CD4-positive, alpha-beta T cell treated with Interleukin-15 for 1 hour (primary cell): ENCODE measurements around the gene SSMEM1.
"Not testable (repeated sequence)": the region's sequence is repeated elsewhere in the genome, so short reads cannot be mapped to it uniquely, and the experiment has no call there.

Experiments used
- DNase-seq: peaks from one replicate; pipeline ENCODE4 v3.0.0-alpha.2; 2020

SSMEM1 gene, protein sequence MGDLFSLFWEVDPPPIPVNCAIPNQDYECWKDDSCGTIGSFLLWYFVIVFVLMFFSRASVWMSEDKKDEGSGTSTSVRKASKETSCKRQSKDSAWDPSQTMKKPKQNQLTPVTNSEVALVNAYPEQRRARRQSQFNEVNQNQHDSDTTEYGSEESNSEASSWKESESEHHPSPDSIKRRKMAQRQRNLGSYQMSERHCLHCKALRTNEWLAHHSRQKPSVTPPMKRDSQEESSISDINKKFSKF

DNA sequence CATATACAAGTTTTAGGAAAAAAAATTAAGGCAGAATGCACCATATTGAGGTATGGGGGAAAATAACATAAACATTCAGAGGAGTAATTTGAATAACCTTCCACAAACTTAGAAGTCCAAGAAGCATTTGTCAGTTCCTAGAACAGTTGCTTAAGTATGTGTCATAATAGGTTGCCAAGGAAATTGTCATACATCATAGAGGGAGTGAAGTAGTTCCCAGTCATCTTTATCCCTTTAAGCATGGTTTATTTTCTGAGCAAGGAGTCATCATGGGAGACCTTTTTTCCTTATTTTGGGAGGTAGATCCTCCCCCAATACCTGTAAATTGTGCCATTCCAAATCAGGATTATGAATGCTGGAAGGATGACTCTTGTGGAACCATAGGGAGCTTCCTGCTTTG, at the start of gene SSMEM1:
TSS of gene SSMEM1 (plus strand) at position 219 of the 400 bp plus-strand sequence. CDS start at position 270, 51 bp downstream.
- DNase-seq: no peak

DNA sequence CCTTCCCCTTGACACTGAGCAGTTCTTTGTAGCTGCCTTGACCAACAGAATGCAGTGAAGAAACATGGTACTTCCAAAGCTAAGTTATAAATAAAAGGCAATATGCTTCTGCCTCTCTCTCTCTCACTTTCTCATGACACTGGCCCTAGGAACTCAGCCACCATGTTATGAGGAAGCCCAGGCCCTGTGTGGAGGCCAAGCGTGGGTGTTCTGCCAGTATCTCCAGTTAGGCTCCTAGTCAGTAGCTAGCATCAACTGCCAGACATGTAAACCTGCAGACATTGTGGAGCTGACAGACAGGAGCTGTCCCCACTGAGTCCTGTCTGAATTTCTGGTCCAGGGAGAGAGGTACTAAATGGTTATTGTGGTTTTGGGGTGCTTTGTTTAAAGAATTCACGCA, 47.6 kb upstream of the SSMEM1 start:
- DNase-seq: no peak

DNA sequence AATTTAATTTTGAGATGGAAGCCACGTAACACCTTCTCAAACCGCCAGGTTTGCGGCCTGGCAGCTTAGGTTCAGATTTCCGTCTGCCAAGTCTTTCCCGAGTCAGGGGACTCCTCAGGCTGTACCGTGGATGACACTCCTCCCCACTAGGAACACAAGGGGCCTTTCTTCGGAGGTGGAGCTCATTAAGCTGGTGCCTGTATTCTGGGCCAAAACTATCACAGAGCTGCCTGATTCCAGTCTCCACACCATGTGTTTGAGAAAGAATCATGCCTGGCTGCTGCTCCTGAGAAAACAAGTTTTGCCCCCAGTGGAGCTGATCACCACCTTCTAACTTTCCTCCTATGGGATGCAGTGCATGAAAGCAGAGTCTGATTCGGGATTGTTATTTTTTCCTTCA, 47.2 kb upstream of the SSMEM1 start:
- DNase-seq: no peak

DNA sequence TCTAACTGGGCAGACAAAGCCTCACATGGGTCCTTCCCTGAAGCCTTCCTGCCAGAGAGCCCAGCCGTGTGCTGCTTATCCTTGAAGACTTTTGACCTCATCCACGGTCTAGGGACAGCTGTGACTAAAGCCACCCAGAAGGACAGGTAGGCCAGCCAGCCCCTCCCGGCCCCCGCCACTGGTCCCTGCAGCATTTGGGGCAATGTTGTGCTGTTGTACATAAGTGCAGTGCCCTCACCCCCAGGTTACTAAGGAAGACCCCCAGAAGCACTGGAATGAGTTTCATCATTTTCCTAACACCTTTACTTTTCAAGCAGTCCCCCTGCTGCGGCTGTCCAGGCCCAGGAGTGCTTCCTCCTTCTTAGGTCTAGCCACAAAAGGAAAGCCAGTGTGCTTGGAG, 45.5 kb upstream of the SSMEM1 start:
- no peak for DNase-seq

DNA sequence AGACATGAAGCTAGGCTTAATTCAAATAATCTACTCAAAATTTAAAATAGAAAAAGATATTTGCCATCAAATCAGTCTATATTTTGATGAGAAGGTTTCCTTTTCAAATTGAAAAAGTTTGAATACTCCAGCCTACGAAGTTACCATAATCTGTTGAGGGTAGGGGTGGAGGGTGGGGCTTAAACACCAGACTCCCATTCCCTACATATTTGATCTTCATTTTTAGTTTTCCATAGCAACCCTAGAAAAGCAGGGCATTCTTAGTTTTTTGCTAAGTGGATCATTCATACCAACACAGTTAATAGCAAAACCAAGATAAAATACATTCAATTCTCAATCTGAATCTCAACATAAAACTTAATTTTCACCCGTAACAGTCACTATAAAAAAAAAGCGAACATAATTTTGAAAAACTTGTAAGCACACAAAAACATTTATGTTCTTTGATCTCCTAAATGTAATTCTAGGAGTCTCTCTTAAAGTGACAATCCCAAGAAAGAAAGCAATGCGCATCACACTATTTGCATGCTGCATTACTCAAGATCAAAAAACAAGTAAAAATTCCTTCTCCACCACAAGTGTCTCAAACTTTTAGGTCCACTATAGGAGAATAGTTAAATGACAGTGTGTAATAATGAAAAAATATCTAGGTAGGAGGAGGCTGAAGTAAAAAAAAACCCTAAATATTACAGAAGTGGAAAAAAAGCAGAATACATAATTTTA, 33.3 kb upstream of the SSMEM1 start:
- no peak for DNase-seq

DNA sequence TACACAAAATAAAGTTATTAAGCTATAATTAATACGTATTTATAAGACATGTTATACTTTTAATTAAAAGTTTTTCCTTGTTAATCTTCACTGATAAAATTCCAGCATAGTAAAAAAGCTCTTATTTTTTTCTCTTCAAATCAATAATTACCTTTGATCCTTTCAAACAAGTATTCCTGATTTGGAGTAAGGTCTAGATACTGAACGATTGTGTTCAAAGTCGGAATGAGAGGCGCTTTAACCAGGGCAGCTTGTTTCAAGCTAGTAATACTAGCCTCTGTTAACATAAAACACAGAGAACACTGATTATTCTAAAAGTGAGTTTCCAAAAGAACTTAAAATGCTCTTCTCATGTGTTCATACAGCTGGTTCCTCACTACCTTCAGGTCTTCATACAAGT, 29.4 kb upstream of the SSMEM1 start:
- no peak for DNase-seq

DNA sequence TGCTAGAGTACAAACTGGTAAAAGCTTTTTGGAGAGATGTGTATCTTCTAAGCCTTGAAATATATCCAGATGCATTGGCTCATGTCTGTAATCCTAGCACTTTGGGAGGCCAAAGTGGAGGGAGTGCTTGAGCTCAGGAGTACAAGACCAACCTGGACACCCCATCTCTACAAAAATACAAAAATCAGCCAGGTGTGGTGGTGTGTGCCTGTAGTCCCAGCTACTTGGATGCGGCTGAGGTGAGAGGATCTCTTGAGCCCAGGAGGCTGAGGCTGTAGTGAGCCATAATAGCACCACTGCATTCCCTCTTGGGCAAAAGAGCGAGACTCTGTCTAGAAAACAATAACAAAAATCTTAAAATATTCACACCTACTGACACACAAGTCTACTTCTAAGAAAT, 28.0 kb upstream of the SSMEM1 start:
- DNase-seq: no peak

DNA sequence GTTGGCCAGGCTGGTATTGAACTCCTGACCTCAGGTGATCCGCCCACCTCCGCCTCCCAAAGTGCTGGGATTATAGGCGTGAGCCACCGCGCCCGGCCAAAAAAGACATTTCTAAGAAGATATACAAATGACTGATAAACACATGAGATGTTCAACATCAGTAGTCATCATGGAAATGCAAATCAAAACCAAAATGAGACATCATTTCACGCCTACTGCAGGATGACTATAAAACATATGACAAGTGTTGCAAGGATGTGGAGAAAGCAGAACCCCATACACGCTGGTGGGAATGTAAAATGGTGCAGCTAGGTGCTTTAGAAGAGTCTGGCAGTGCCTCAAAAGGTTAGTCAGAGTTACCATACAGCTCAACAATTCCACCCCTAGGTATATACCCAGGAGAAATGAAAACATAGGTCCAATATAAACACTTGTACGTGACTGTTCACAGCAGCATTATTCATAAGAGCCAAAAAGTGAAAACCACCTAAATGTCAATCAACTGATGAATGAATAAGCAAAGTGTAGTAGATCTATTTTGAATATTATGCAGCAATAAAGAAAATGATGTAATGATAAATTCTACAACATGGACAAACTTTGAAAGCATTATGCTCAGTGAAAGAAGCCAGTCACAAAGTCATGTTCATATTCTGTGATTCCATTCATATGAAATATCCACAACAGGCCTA, 26.9 kb upstream of the SSMEM1 start:
- no peak for DNase-seq

DNA sequence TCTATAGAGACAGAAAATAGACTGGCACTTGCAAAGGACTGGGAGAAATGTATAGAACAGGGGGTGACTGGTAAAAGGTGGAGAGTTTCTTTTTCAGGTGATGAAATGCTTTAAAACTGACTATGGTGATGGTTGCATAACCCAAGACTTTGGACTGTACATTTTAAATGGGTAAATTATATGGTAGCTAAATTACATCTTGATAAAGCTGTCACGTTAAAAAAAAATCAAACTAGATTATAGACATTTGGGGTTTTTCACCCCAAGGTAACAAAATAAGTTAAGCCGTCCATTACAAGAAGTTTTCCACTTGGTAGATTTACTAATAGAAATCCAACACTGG, 26.4 kb upstream of the SSMEM1 start:
- no peak for DNase-seq

DNA sequence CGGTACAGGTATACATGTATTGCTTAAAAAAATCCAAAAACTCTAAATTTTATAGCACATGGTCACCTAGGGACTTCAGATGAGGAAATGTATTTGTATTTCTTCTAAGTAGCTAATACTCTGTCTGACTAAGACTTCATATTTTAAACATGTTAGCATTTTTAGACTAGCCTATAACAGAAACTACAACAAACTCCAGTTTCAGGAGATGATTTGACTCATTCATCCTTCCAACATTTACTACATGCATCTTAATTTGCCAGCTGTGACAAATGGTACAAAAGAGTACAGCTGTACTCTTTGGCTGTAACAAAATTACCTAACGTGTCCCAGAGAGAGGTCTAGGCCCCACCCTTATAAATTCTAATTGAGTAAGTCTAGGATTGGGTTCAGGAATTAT, 24.7 kb upstream of the SSMEM1 start:
- DNase-seq: no peak

DNA sequence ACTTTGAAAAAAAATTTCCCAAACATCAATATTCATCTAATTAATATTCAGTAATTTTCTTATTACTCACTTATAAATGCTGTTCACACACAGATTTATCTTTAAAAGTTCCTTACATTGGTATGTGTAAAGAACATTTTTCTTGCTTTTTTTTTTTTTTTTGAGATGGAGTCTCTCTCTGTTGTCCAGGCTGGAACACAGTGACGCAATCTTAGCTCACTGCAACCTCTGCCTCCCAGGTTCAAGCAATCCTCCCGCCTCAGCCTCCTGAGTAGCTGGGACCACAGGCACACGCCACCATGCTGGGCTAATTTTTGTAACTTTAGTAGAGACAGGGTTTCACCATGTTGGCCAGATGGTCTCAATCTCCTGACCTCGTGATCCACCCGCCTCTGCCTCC, 23.3 kb upstream of the SSMEM1 start:
- not testable (repeated sequence) for DNase-seq

DNA sequence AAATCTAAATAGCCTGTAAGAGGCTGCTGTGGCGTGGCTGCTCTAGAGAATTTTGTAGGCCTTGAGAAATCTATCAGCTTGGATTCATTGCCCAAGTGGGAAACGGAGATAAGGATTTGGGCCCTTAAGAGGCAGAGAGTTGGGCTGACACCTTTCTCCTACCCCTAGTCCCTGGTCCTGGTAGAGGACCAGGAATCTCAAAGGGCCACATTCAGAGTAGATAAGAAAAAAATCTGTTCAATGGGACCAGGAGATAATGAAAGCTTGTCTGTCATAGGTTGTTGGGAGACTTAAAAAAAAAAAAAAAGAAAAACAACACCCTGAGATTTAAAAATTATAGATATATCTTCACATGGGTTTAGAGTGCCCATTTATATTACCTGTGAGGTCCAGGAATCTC, 20.3 kb upstream of the SSMEM1 start:
- DNase-seq: no peak

DNA sequence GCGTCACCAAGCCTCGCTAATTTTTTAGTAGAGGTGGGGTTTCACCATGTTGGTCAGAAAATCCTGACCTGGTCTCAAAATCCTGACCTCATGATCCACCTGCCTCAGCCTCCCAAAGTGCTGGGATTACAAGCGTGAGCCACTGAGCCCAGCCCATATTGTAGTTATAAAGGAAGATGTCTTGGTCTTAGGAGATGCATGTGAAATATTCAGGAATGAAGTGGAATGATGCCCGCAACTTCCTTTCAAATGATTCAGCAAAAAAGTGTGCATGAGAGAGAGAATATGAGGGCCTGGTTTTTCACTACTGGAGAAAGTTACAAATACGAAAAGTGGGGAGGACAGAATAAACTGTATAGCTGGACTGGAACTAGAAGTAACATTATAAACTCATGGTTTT, 18.3 kb upstream of the SSMEM1 start:
- DNase-seq: no peak

DNA sequence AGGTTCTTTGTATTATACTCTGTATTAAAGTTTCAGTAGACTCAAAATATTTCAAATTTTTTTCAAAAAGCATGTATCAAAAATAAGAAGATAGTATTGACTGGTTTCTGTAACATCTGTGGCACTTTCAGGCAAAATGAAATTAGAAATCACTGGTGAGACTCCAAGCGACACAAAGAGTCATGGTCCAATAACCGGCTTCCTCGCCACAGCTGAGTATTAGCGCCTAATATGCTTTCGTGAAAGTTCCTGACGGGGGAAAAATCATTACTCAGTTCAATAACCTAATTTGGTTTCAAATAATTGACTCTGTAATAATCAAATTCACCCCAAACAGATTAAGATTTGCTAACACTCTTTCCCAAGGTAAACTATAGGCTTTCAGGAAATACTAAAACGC, 15.9 kb upstream of the SSMEM1 start:
- DNase-seq: no peak

DNA sequence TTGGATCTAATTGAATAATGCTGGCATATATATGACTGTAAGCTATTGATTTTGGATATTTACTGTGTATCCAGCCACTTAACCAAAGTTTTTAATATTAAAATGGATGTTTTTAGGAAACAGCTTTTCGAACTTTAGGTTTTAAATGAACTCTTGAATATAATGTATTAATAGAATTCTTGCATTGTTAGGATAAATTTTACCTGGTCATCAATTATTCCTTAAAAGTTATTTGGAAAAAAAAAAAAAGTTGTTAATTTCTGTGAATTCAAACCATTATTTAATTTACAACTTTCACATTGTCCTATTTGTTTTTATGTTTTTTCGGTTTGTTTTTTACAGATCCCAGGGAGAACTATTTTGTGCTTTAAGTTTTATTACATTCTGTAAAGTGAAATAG, 12.3 kb upstream of the SSMEM1 start:
- no peak for DNase-seq

DNA sequence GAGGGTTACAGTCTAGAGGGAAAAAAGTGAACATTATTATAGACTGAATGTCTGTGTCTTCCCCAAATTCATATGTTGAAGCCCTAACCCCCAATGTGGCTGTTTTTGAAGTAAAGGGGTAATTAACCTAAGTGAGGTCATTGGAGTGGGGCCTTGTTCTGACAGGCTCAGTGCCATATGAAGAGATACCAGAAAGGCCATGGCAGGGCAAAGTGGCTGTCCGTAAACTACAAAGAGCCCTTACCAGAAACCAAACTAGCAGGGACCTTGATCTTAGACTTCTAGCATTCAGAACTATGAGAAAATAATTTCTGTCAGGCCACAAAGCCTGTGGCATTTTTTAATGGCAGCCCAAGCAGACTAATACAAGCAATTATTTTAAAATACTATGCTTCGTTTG, 11.2 kb upstream of the SSMEM1 start:
- DNase-seq: no peak

DNA sequence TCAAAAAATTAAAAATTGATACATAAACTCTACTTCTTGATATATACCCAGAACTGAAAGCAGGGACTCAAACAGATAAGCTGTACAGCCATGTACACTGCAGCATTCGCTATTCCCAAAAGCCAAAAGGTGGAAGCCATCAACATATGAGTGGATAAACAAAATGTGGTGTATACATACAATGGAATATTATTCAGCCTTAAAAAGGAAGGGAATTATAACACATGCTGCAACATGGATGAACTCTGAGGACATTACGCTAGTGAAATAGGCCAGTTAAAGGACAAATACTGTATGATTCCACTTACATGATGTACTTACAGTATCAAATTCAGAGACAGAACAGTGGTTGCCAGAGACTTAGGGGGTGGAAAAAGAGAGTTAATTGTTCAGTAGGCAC, 10.6 kb upstream of the SSMEM1 start:
- DNase-seq: no peak

DNA sequence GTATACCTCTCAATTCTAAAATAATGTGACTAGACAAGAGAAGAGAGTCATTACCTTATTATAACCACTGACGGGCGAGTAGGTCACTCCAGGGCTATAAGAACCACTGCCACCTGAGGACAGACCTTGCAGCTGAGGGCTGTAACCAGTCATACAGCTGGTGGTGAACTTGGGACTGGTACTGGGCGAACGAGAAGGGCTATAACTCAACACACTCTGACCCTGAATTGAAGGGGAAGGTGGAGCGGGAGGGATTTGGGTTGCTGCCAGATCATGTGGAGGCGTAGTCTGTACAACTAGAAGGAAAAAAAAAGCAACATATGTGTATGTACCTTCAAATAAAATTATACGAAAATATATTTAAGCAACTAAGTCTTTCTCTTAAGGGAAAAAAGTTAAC, 5.9 kb upstream of the SSMEM1 start:
- DNase-seq: no peak

DNA sequence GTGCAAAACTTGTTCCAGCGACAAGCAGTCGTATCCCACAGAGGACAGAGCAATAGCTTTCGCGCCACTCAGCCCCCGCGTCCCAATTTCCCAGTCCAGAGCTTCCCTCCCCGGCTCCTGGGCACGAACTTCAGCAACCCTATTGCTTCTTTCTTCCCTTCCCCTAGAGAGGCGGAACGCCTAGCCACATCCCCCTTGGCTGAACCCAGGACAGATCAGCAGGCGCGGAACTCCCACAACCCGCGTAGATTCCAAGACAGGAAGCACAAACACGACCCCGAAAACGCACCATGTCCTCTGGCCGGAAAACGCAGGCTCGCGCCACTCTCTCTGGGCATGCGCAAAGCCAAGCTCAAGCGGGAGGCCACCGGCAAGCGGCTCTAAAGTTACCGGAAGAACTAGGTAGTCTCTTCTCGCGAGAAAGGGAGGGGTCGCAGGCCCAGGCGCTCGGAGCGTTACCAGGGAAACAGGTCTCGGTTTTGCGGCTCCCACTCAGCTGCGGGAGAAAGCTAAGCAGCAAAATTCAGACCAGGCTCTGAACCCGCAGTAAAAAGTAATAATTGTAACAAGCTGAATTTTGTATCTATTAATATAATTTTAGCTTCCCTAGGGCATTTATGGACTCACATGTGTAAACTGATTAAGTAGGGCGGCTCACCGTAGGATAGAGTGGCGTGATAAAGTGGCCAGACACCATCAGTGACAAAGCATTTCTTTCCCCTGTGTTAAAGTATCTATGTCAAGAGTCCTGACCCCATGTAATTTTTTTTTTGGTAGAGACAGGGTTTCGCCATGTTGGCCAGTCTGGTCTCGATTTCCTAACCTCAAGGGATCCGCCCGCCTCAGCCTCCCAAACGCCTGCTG, 2.3 kb upstream of the SSMEM1 start, which contains the start of gene TMEM209:
TSS of gene TMEM209 (minus strand) at position 323 of the 864 bp plus-strand sequence. CDS start at position 292, 31 bp downstream.
- peak; percentile 96 for DNase-seq

DNA sequence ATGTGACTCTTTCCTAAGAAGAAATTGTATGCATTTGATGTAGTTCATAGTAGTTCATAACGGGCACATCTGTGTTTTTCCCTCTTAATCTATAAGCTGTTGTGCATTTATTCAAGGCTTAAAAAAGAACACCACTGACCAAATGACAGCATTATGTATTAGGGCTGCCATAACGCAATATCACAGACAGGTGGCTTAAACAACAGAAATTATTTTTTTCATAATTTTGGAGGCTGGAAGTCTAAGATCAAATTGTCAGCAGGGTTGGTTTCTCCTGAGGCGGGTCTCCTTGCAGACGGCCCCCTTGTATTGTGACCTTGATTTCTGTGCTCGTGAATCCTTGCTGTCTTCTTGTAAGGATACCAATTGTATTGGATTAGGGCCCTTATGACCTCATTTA, 627 bp upstream of the SSMEM1 start:
- no peak for DNase-seq

DNA sequence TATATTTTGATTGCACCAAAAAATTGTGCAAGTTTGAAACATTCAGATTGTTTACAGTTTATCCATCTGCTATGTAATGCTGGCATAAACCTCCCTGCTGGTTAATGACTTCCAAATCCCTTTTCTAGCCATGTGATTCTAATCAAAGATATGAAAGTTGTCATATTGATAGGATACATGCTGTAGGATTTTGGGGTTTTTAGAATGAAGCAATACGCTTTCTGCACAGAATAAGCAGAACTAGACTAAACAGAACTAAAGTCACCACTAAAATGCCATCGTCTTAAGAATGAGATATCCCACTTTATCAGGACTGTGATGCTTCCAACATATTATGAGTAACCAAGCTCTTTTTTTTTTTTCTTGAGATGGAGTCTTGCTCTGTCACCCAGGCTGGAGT, 856 bp downstream of the SSMEM1 start:
- DNase-seq: no peak

DNA sequence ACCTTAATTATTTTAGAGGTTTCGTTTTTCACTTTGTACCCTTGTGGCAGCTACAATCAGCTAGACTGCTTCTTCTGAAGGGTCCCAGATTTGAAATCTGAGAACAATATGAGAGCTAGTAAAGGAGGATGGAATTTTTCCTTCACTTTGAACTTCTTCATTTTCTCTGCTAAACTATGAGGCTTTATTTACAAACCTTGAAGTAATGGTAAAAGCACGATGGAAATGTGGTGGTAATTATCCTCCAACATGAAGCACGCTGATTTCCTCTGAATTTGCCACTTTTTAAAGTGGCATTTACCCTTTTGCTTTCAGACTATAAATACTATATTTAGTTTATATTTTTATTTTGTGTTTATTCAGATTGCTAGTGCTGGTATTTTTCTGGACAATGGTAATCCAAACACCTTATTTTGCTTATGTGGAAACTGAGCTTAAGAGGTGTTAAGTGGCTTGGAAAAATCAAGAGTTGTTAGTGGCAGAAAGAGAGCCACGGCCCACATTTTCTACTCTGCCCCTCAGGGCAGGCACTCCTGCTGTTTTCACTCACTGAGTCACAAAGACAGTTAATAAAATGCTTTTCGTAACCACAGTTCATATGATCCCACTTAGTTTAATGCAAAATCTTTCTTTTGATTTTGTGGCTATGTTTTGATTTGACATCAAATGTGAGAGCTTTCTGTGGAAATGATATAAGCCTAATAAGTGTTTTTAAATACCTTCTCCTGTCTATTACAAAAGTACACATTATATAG, 2.7 kb downstream of the SSMEM1 start:
- DNase-seq: no peak

DNA sequence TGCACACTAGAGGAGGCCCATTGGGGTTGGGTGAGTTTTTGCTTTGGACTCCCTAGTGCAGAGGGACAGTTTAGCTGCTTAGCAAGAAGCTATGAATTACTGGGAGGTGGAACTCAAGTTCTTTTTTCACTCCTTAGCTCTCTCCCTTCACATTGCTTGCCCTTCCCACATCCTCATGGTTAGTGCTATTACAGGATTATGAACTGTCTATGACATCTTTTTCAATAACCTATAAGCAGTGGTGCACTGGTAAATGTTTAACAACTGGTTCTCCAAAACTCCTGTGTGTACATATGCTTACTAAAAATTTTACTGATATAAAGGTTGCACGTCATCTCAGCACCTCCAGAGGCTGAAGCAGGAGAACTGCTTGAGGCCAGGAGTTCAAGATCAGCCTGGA, 6.2 kb downstream of the SSMEM1 start:
- no peak for DNase-seq
